Measurements from ENCODE around the gene PGAP3.

Gene PGAP3

GRCh38 chr17:39658760-39659159 lies 29.1 kb downstream of the PGAP3 start:
- Histone ChIP-seq H3K9ac (ENCODE audit: low read depth in 1 of 2, low read length in 2 of 2) (no peak overlapping the region), H3K4me1 (ENCODE audit: control insufficient read depth in 2 of 2, insufficient read depth in 2 of 2, low read length in 2 of 2) (peaks cover 15 to 20% of the 10 kb centered on the region in 2 donors), H3K27ac (ENCODE audit: low read depth in 2 of 2, low read length in 2 of 2) (peak overlapping the region in 1 of 2 donors; percentile 44), H3K27me3 (ENCODE audit: control insufficient read depth in 2 of 2, insufficient read depth in 2 of 2, low read length in 2 of 2) (no peaks in the 10 kb centered on the region), H3K36me3 (ENCODE audit: control insufficient read depth in 2 of 2, insufficient read depth in 2 of 2, low read length in 2 of 2) (peaks cover 35 to 51% of the 10 kb centered on the region in 2 donors), H3K4me3 (ENCODE audit: low read length in 2 of 2) (no peak overlapping the region), H3K9me3 (ENCODE audit: control insufficient read depth in 2 of 2, low read length in 2 of 2) (no peaks in the 10 kb centered on the region)

DNA sequence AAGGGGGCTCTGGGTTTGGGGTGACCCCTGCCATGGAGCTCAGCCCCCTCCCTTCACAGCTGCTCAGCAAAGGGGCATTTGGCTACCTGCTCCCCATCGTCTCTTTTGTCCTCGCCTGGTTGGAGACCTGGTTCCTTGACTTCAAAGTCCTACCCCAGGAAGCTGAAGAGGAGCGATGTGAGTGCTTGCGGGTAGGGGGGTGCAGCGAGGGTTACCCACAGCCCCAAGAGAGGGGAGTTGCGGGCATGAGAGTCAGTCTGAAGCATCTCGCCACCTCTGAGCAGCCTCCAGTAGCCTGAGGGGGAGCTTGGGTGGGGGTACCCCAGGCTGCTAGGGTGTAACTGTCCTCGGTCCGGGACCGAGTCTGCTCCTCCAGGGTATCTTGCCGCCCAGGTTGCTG lies 29.5 kb downstream of the PGAP3 start:
- H3K4me1 ChIP-seq (ENCODE audit: control insufficient read depth in 2 of 2, insufficient read depth in 2 of 2, low read length in 2 of 2): peaks cover 17 to 22% of the 10 kb centered on the region in 2 donors
- no peak overlapping the region for H3K4me3 ChIP-seq (ENCODE audit: low read length in 2 of 2)
- H3K27ac ChIP-seq (ENCODE audit: low read depth in 2 of 2, low read length in 2 of 2): no peak overlapping the region
- no peaks in the 10 kb centered on the region for H3K9me3 ChIP-seq (ENCODE audit: control insufficient read depth in 2 of 2, low read length in 2 of 2)
- no peaks in the 10 kb centered on the region for H3K27me3 ChIP-seq (ENCODE audit: control insufficient read depth in 2 of 2, insufficient read depth in 2 of 2, low read length in 2 of 2)
- H3K36me3 ChIP-seq (ENCODE audit: control insufficient read depth in 2 of 2, insufficient read depth in 2 of 2, low read length in 2 of 2): peaks cover 35 to 51% of the 10 kb centered on the region in 2 donors
- H3K9ac ChIP-seq (ENCODE audit: low read depth in 1 of 2, low read length in 2 of 2): no peak overlapping the region

DNA sequence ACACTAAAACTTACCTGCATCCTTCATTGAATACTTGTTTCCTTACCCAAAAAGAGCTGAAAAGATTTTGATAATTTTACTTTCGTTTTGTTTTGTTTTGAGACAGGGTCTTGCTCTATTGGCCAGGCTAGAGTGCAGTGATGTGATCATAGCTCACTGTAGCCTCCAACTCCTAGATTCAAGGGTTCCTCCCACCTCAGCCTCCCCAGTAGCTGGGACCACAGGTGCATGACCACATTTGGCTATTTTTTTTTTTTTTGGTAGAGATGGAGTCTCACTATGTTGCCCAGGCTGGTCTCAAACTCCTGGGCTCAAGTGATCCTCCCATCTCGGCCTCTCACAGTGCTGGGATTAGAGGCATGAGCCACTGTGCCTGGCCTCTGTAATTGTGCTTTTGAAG lies 32.8 kb downstream of the PGAP3 start:
- Histone ChIP-seq H3K4me1 (ENCODE audit: control insufficient read depth in 2 of 2, insufficient read depth in 2 of 2, low read length in 2 of 2) (peaks cover 26 to 31% of the 10 kb centered on the region in 2 donors), H3K9ac (ENCODE audit: low read depth in 1 of 2, low read length in 2 of 2) (no peak overlapping the region), H3K36me3 (ENCODE audit: control insufficient read depth in 2 of 2, insufficient read depth in 2 of 2, low read length in 2 of 2) (peaks cover 22 to 34% of the 10 kb centered on the region in 2 donors)

GRCh38 chr17:39653662-39654331 lies 34.1 kb downstream of the PGAP3 start:
- H3K9me3 ChIP-seq (ENCODE audit: control insufficient read depth in 2 of 2, low read length in 2 of 2): no peaks in the 10 kb centered on the region
- no peaks in the 10 kb centered on the region for H3K27me3 ChIP-seq (ENCODE audit: control insufficient read depth in 2 of 2, insufficient read depth in 2 of 2, low read length in 2 of 2)
- H3K9ac ChIP-seq (ENCODE audit: low read depth in 1 of 2, low read length in 2 of 2): peak overlapping the region in 1 of 2 donors; percentile 41
- peaks cover 26 to 31% of the 10 kb centered on the region in 2 donors for H3K4me1 ChIP-seq (ENCODE audit: control insufficient read depth in 2 of 2, insufficient read depth in 2 of 2, low read length in 2 of 2)
- H3K27ac ChIP-seq (ENCODE audit: low read depth in 2 of 2, low read length in 2 of 2): peak overlapping the region; percentile 71 to 83
- no peak overlapping the region for H3K4me3 ChIP-seq (ENCODE audit: low read length in 2 of 2)
- peaks cover 22 to 28% of the 10 kb centered on the region in 2 donors for H3K36me3 ChIP-seq (ENCODE audit: control insufficient read depth in 2 of 2, insufficient read depth in 2 of 2, low read length in 2 of 2)

More for the DNA sequence above, 32.8 kb downstream of the PGAP3 start:
- H3K27me3 ChIP-seq (ENCODE audit: control insufficient read depth in 2 of 2, insufficient read depth in 2 of 2, low read length in 2 of 2): no peaks in the 10 kb centered on the region
- no peak overlapping the region for H3K27ac ChIP-seq (ENCODE audit: low read depth in 2 of 2, low read length in 2 of 2)
- no peak overlapping the region for H3K4me3 ChIP-seq (ENCODE audit: low read length in 2 of 2)
- no peaks in the 10 kb centered on the region for H3K9me3 ChIP-seq (ENCODE audit: control insufficient read depth in 2 of 2, low read length in 2 of 2)

- Histone ChIP-seq H3K27ac (ENCODE audit: low read depth in 2 of 2, low read length in 2 of 2) (peak overlapping the region; percentile 71 to 83), H3K36me3 (ENCODE audit: control insufficient read depth in 2 of 2, insufficient read depth in 2 of 2, low read length in 2 of 2) (peaks cover 16 to 24% of the 10 kb centered on the region in 2 donors), H3K9ac (ENCODE audit: low read depth in 1 of 2, low read length in 2 of 2) (peak overlapping the region in 1 of 2 donors; percentile 41), H3K4me3 (ENCODE audit: low read length in 2 of 2) (no peak overlapping the region), H3K27me3 (ENCODE audit: control insufficient read depth in 2 of 2, insufficient read depth in 2 of 2, low read length in 2 of 2) (no peaks in the 10 kb centered on the region), H3K9me3 (ENCODE audit: control insufficient read depth in 2 of 2, low read length in 2 of 2) (no peaks in the 10 kb centered on the region), H3K4me1 (ENCODE audit: control insufficient read depth in 2 of 2, insufficient read depth in 2 of 2, low read length in 2 of 2) (peaks cover 26 to 31% of the 10 kb centered on the region in 2 donors)
Observed at GRCh38 chr17:39653316-39653661, 34.6 kb downstream of the PGAP3 start.

GRCh38 chr17:39652587-39653315 lies 35.1 kb downstream of the PGAP3 start:
- Histone ChIP-seq H3K4me3 (ENCODE audit: low read length in 2 of 2) (no peak overlapping the region), H3K36me3 (ENCODE audit: control insufficient read depth in 2 of 2, insufficient read depth in 2 of 2, low read length in 2 of 2) (peaks cover 11 to 19% of the 10 kb centered on the region in 2 donors), H3K27me3 (ENCODE audit: control insufficient read depth in 2 of 2, insufficient read depth in 2 of 2, low read length in 2 of 2) (no peaks in the 10 kb centered on the region), H3K4me1 (ENCODE audit: control insufficient read depth in 2 of 2, insufficient read depth in 2 of 2, low read length in 2 of 2) (peaks cover 26 to 31% of the 10 kb centered on the region in 2 donors), H3K27ac (ENCODE audit: low read depth in 2 of 2, low read length in 2 of 2) (peak overlapping the region; percentile 71 to 83), H3K9ac (ENCODE audit: low read depth in 1 of 2, low read length in 2 of 2) (peak overlapping the region in 1 of 2 donors; percentile 41), H3K9me3 (ENCODE audit: control insufficient read depth in 2 of 2, low read length in 2 of 2) (no peaks in the 10 kb centered on the region)

- H3K9ac ChIP-seq (ENCODE audit: low read depth in 1 of 2, low read length in 2 of 2): peak overlapping the region in 1 of 2 donors; percentile 41
- no peak overlapping the region for H3K4me3 ChIP-seq (ENCODE audit: low read length in 2 of 2)
- peaks cover 8 to 15% of the 10 kb centered on the region in 2 donors for H3K36me3 ChIP-seq (ENCODE audit: control insufficient read depth in 2 of 2, insufficient read depth in 2 of 2, low read length in 2 of 2)
- H3K4me1 ChIP-seq (ENCODE audit: control insufficient read depth in 2 of 2, insufficient read depth in 2 of 2, low read length in 2 of 2): peaks cover 26 to 31% of the 10 kb centered on the region in 2 donors
- H3K27me3 ChIP-seq (ENCODE audit: control insufficient read depth in 2 of 2, insufficient read depth in 2 of 2, low read length in 2 of 2): no peaks in the 10 kb centered on the region
- peak overlapping the region; percentile 71 to 83 for H3K27ac ChIP-seq (ENCODE audit: low read depth in 2 of 2, low read length in 2 of 2)
- H3K9me3 ChIP-seq (ENCODE audit: control insufficient read depth in 2 of 2, low read length in 2 of 2): no peaks in the 10 kb centered on the region
Observed at GRCh38 chr17:39651923-39652586, 35.8 kb downstream of the PGAP3 start.

DNA sequence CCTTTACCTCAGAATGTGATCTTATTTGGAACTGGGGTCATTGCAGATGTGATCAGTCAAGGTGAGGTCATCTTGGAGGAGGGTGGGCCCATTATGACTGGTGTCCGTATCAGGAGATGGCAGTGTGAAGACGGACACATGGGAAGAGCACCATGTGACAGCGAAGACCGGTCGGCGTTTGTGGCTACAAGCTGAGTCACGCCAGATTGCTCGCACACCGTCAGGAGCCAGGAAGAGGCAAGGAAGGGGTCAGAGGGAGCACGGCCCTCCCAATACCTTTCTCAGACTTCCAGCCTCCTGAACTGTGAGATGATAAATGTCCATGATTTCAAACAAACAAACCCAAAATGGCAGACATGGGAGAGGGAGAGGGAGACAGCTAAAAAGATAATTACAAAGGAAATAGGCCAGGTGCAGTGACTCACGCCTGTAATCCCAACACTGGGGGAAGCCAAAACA lies 37.7 kb downstream of the PGAP3 start:
- Histone ChIP-seq H3K4me1 (ENCODE audit: control insufficient read depth in 2 of 2, insufficient read depth in 2 of 2, low read length in 2 of 2) (peaks cover 26 to 33% of the 10 kb centered on the region in 2 donors), H3K36me3 (ENCODE audit: control insufficient read depth in 2 of 2, insufficient read depth in 2 of 2, low read length in 2 of 2) (peaks cover 4 to 11% of the 10 kb centered on the region in 2 donors), H3K27ac (ENCODE audit: low read depth in 2 of 2, low read length in 2 of 2) (no peak overlapping the region), H3K9me3 (ENCODE audit: control insufficient read depth in 2 of 2, low read length in 2 of 2) (no peaks in the 10 kb centered on the region), H3K9ac (ENCODE audit: low read depth in 1 of 2, low read length in 2 of 2) (no peak overlapping the region), H3K4me3 (ENCODE audit: low read length in 2 of 2) (no peak overlapping the region), H3K27me3 (ENCODE audit: control insufficient read depth in 2 of 2, insufficient read depth in 2 of 2, low read length in 2 of 2) (no peaks in the 10 kb centered on the region)

- no peak overlapping the region for H3K27ac ChIP-seq (ENCODE audit: low read depth in 2 of 2, low read length in 2 of 2)
- H3K36me3 ChIP-seq (ENCODE audit: control insufficient read depth in 2 of 2, insufficient read depth in 2 of 2, low read length in 2 of 2): peaks cover 2 to 11% of the 10 kb centered on the region in 2 donors
- no peak overlapping the region for H3K4me3 ChIP-seq (ENCODE audit: low read length in 2 of 2)
- H3K27me3 ChIP-seq (ENCODE audit: control insufficient read depth in 2 of 2, insufficient read depth in 2 of 2, low read length in 2 of 2): no peaks in the 10 kb centered on the region
- H3K9me3 ChIP-seq (ENCODE audit: control insufficient read depth in 2 of 2, low read length in 2 of 2): no peaks in the 10 kb centered on the region
- H3K4me1 ChIP-seq (ENCODE audit: control insufficient read depth in 2 of 2, insufficient read depth in 2 of 2, low read length in 2 of 2): peaks cover 26 to 33% of the 10 kb centered on the region in 2 donors
- no peak overlapping the region for H3K9ac ChIP-seq (ENCODE audit: low read depth in 1 of 2, low read length in 2 of 2)
Observed at GRCh38 chr17:39648616-39649366, 39.1 kb downstream of the PGAP3 start.

All from mucosa of rectum (tissue), 2 donors.